ENCODE results near the gene RHOC.
A peak's percentile ranks its signal among the peaks of the same experiment; 100 is the strongest.

The RHOC gene

DNA sequence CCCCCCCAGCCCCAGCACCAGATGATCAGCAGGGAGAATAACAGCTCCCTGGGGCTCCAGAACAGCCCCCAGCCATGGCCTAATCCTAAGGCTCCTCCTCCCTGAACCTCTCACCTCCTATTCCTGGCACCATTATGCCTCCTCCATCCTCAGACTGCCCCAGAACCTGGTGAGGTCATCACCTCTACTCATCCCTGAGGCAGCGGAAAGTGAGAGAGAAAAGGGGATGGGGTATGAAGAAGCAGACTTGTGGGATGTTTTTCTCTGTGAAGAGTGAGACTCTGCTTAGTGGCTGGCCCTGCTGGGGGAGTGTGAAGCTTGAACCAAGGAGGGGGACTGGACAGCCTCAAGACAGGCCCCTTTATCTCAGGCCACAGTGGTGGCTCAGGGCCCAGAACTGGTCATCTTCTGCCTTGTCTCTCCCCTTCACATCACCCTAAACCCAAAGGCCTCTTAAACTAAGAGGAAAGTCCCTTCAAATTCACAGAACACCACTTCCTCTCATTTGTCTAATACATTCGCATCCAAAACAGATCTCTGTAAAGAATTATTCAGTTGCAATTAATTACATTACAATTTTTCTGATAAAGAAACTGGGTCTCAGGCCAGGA lies 10.4 kb upstream of the RHOC start:
- TF ChIP-seq, protein P1, sequence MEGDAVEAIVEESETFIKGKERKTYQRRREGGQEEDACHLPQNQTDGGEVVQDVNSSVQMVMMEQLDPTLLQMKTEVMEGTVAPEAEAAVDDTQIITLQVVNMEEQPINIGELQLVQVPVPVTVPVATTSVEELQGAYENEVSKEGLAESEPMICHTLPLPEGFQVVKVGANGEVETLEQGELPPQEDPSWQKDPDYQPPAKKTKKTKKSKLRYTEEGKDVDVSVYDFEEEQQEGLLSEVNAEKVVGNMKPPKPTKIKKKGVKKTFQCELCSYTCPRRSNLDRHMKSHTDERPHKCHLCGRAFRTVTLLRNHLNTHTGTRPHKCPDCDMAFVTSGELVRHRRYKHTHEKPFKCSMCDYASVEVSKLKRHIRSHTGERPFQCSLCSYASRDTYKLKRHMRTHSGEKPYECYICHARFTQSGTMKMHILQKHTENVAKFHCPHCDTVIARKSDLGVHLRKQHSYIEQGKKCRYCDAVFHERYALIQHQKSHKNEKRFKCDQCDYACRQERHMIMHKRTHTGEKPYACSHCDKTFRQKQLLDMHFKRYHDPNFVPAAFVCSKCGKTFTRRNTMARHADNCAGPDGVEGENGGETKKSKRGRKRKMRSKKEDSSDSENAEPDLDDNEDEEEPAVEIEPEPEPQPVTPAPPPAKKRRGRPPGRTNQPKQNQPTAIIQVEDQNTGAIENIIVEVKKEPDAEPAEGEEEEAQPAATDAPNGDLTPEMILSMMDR (conservative IDR thresholded peaks at IDR 0.05; ENCODE audit: low read depth), result no peak
- POLR2A ChIA-PET (ENCODE audit: low non-redundant PET), result no interaction called here
- no peak overlapping the region for H3K27ac ChIP-seq
- CTCF ChIA-PET, result interaction anchor here (0.5 to 10.4 kb wide), 7 partner anchors 8 to 356 kb away, joined by 3 to 282 read pairs (median 5); partner anchors contain the start of gene LRIG2
- no peak for DNase-seq (ENCODE audit: low spot score)

DNA sequence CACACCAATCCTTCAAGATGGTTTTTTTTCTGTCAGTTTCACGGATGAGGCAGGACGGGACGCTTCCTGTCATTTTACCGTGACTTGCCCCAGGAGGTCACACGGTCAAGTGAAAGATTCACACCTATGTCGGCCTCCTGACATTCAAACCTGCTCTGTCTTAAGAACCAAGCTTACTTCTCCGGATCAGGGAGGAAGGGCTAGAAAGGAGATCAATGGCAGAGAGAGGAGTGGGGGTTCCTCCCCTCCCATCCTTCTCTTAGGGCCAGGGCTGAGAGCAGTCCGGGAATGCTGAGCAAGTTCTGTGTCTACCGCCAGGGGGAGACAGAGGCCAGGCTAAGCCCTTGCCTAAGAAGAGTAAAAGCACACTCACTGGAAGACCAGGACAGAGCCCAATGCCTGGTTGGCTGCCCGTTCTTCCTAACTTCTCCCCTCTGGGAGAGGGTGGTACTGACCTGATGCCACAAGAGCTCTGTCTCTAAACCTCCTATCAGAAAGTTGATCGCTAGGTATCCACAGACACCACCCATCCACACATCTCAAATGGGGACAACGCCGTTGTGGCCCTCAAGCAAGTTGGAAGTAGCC lies 9.3 kb upstream of the RHOC start:
- peak overlapping the region; percentile 70 for H3K27ac ChIP-seq
- CTCF ChIA-PET, result interaction anchor here (0.5 to 10.4 kb wide), 18 partner anchors 8 to 357 kb away, joined by 3 to 282 read pairs (median 4); partner anchors contain the start of genes LRIG2 and RHOC
- POLR2A ChIA-PET (ENCODE audit: low non-redundant PET), result no interaction called here
- DNase-seq (ENCODE audit: low spot score), result peak; percentile 81
- TF ChIP-seq, protein P1 (conservative IDR thresholded peaks at IDR 0.05; ENCODE audit: low read depth), result peak; percentile 89

DNA sequence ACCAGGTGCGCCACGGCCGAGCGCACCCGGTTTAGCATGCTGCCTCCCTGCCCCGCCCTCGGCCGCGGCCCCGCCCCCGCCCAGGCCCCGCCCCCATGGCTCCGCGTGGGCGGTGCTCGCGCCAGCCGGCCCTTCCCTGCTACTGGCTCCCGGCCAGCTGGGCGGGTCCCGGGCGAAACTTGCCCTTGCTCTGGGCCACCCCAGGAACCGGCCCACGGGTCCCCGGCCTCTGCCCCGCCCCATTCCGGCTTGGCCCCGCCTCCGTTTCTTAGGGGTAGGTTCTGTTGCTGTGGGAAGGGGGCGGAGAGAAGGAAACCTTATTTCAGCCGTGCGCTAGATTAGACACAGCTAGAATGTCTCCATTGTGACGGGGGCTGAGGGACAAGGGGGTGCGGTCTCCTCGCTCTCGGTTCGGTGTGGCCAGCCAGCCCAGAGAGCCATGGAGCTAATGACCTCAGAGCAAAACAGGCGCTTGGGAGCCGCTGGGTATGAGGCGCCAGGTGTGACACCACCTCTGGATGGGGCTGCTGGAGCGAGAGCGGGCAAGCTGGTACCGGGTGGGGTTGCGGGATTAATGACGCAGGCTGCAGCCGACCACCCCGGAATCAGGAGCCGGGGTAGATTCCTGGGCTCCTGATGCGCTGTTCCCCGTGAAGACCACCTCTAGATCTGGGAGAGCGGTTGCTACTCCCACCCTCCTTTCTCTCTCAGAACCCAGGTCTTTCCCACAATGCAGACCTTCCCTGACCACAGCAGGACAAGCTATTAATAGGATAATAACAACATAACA lies 8.5 kb upstream of the RHOC start, which contains the start of gene PPM1J:
Gene PPM1J (minus strand): TSS at position 69 of the 790 bp plus-strand sequence. CDS start 31 bp downstream, at position 38.
- peak within 1 kb of the TSS; percentile 70 for H3K27ac ChIP-seq
- CTCF ChIA-PET, result interaction anchor here (0.6 to 10.4 kb wide), 13 partner anchors 9 to 358 kb away, joined by 3 to 282 read pairs (median 4); partner anchors contain the start of genes LRIG2 and RHOC

DNA sequence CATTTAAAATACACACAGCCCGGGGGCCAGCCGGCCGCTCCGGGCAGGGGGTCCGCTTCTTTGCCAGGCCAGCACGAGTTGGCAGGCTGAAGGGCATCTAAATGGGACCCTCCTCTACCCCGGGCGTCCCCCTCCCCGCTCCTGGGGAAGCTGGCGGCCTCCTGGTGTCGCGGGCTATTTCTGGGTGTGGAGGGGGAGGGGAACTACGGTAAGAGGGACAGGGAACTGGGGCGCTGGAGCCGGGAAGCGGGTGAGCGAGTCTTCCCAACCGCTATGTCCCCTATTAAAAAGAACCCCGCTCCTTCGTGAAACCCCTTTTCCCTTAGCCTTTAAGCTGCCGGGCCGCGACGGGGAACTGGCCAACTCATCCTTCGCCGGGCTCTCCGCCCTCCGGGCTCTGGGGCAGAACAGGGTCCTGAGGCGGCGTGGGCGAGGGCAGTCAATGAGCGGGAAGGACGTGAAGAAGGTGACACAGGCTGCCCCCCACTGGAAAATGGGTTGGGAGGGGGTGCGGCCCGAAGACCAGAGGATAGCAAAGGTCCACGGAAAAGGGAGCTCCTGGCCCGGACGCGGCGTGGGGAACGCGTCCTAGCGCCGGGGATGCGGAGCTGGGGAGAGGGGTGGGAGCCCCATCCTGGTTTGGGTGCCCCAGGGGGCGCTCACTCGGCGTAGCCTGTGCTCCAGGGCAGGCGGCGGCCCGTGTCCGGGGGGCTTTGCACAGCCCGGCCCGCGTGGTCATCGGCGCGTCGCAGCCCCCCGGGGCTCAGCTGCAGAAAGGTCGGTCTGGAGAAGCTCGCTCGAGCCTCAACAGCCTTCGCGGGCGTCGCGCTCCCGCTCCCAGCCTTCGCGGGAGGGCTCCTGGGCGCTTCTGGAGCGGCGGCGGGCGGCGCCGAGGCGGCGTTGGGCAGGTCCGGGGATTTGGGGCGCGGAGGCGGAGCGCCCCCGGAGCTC lies 7.7 kb upstream of the RHOC start:
- POLR2A ChIA-PET (ENCODE audit: low non-redundant PET), result no interaction called here

More for the DNA sequence above, 8.5 kb upstream of the RHOC start, which contains the start of gene PPM1J:
- POLR2A ChIA-PET (ENCODE audit: low non-redundant PET), result no interaction called here
- DNase-seq (ENCODE audit: low spot score), result peak; percentile 94
- TF ChIP-seq, protein P1 (conservative IDR thresholded peaks at IDR 0.05; ENCODE audit: low read depth), result no peak

DNA sequence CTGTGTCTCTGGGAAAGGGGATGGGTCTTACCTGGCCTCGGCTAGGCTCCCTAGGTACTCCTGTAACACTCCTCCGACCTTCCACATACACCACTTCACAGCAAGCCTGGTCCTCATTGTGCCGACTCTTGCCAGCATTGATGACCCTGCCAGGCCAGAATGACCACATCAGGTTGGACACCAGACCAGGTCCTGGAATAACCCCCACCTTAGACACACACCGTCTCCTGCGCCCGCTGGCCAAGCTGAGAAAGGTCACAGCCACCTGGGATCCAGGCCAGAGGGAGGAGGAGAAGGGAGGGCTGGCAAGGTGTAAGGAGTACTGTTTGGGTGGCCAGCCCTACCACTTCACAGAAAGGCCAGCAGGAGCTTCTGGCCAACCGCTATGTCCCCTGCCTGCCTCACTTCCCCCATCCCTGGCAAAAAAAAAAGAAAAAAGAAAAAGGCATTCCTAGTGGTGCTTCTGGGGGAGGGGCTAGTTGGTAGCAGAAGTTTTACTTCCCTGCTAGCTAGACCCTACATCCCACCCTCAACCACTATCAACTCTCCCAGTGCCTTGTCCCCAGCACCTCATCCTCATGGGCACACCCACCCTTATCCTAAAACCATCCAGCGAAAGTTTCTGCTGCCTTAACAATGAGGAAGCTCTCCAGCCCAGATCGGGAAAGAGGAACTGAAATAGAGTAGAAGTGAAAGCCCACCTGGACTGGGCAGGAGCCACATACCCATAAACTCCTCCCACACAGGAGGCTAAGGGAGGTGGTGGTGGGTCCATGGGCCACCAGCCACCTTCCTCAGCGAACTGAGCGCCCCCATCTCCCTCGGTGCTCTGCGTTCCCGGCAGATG lies 6.8 kb upstream of the RHOC start:
- H3K27ac ChIP-seq, result peak overlapping the region; percentile 70
- POLR2A ChIA-PET (ENCODE audit: low non-redundant PET), result no interaction called here
- CTCF ChIA-PET, result interaction anchor here (10.4 kb wide), 1 partner anchor 90 kb away, joined by 282 read pairs; no protein-coding TSS in a partner anchor
- TF ChIP-seq, protein P1 (conservative IDR thresholded peaks at IDR 0.05; ENCODE audit: low read depth), result no peak
- no peak for DNase-seq (ENCODE audit: low spot score)

More for the DNA sequence above, 7.7 kb upstream of the RHOC start:
- TF ChIP-seq, protein P1 (conservative IDR thresholded peaks at IDR 0.05; ENCODE audit: low read depth), result no peak
- peak overlapping the region; percentile 70 for H3K27ac ChIP-seq
- DNase-seq (ENCODE audit: low spot score), result no peak
- CTCF ChIA-PET, result interaction anchor here (0.5 to 10.4 kb wide), 6 partner anchors 8 to 213 kb away, joined by 3 to 282 read pairs (median 3); partner anchors contain the start of gene RHOC
